NCI-H2171 treated with DMSO at 0.1 percent for 48 hours (cell line): Measurements from ENCODE around the gene DCTPP1.
"Not testable (repeated sequence)": the region's sequence is repeated elsewhere in the genome, so short reads cannot be mapped to it uniquely, and the experiment has no call there.

Experiments used
- DNase-seq: peaks from one replicate; lab custom pipeline; 2025; lab: John Stamatoyannopoulos, UW

The DCTPP1 gene

GRCh38 chr16:30429678-30430427 is at the start of gene DCTPP1:
DCTPP1 (minus strand) TSS chr16:30430030; CDS start chr16:30429980, 50 bp downstream.
- DNase-seq, result peak; percentile 100

- no peak for DNase-seq
Observed at GRCh38 chr16:30478766-30479478, 49.1 kb upstream of the DCTPP1 start.

GRCh38 chr16:30477773-30478172 is 47.9 kb upstream of the DCTPP1 start:
- not testable (repeated sequence) for DNase-seq

- DNase-seq, result no peak
Observed at GRCh38 chr16:30476991-30477390, 47.2 kb upstream of the DCTPP1 start.

GRCh38 chr16:30474684-30475083 is 44.9 kb upstream of the DCTPP1 start:
- no peak for DNase-seq

GRCh38 chr16:30474074-30474452 is 44.2 kb upstream of the DCTPP1 start:
- DNase-seq, result no peak

- no peak for DNase-seq
Observed at GRCh38 chr16:30473231-30474073, 43.6 kb upstream of the DCTPP1 start.

- no peak for DNase-seq
Observed at GRCh38 chr16:30472328-30472942, 42.6 kb upstream of the DCTPP1 start, which contains the start of gene ITGAL. ITGAL (plus strand) TSS chr16:30472742; CDS start chr16:30472838, 96 bp downstream.

- DNase-seq, result no peak
Observed at GRCh38 chr16:30470632-30470995, 40.8 kb upstream of the DCTPP1 start.

- DNase-seq, result no peak
Observed at GRCh38 chr16:30470170-30470512, 40.3 kb upstream of the DCTPP1 start.

GRCh38 chr16:30464078-30464477 is 34.2 kb upstream of the DCTPP1 start:
- DNase-seq, result no peak

- not testable (repeated sequence) for DNase-seq
Observed at GRCh38 chr16:30461426-30461825, 31.6 kb upstream of the DCTPP1 start.

GRCh38 chr16:30459456-30459855 is 29.6 kb upstream of the DCTPP1 start:
- no peak for DNase-seq

- DNase-seq, result no peak
Observed at GRCh38 chr16:30458561-30459394, 28.9 kb upstream of the DCTPP1 start.

GRCh38 chr16:30457743-30458560 is 28.1 kb upstream of the DCTPP1 start:
- no peak for DNase-seq

- DNase-seq, result no peak
Observed at GRCh38 chr16:30457256-30457655, 27.4 kb upstream of the DCTPP1 start.

- no peak for DNase-seq
Observed at GRCh38 chr16:30456302-30456701, 26.5 kb upstream of the DCTPP1 start.

GRCh38 chr16:30452709-30453580 is 23.1 kb upstream of the DCTPP1 start:
- DNase-seq, result not testable (repeated sequence)

GRCh38 chr16:30449116-30449435 is 19.2 kb upstream of the DCTPP1 start:
- no peak for DNase-seq
